HepG2 (cell line): ENCODE results near the gene MXRA7. TPM values are rescaled to one million over a fixed set of nuclear protein-coding genes. Genes with fewer than 3 reads are reported as not detected.

Source experiments
- AHR ChIP-seq: IDR thresholded peaks from 2 replicates; pipeline ENCODE4 v1.6.1; 2018; ENCODE audit warnings: missing genetic modification reagents, missing compliant biosample characterization
- ETS1 ChIP-seq: sonication (generic); formaldehyde crosslinking; IDR thresholded peaks from 2 replicates; pipeline ENCODE4 v1.4.0; 2020; ENCODE audit warnings: missing genetic modification reagents
- FOXK2 ChIP-seq: fragments of 450-650 bp; IDR thresholded peaks from 2 replicates; pipeline ENCODE4 v1.6.1; 2016
- GABPB1 ChIP-seq: IDR thresholded peaks from 2 replicates; pipeline ENCODE4 v1.6.1; 2016; ENCODE audit warnings: mild to moderate bottlenecking, missing genetic modification reagents, moderate library complexity, missing compliant biosample characterization
- HNF4G ChIP-seq, 2 experiments: sonication (generic) in 1 of 2; formaldehyde crosslinking in 1 of 2; IDR thresholded peaks; 2 replicates each; pipeline versions ENCODE4 v1.4.0 to v1.6.1; 2011 to 2020; ENCODE audit warnings: borderline replicate concordance in 2 of 2, low read depth in 2 of 2, mild to moderate bottlenecking in 2 of 2, low read length in 1 of 2, missing genetic modification reagents in 1 of 2, moderate library complexity in 1 of 2
- NFIB ChIP-seq: sonication (generic); formaldehyde crosslinking; IDR thresholded peaks from 2 replicates; pipeline ENCODE4 v1.9.0; 2021; ENCODE audit warnings: missing genetic modification reagents, mild to moderate bottlenecking, borderline replicate concordance
- REXO4 ChIP-seq: sonication (generic); formaldehyde crosslinking; IDR thresholded peaks from 2 replicates; pipeline ENCODE4 v1.8.0; 2022; ENCODE audit warnings: missing genetic modification reagents, mild to moderate bottlenecking, borderline replicate concordance
- SALL1 ChIP-seq: sonication (generic); formaldehyde crosslinking; IDR thresholded peaks from 2 replicates; pipeline ENCODE4 v1.8.0; 2022; ENCODE audit warnings: mild to moderate bottlenecking, missing genetic modification reagents
- U2AF2 ChIP-seq: fragments of 200-400 bp; formaldehyde crosslinking; IDR thresholded peaks from 2 replicates; pipeline ENCODE4 v1.6.1; 2017; ENCODE audit warnings: low read depth, mild to moderate bottlenecking, low read length
- XBP1 ChIP-seq: sonication (generic); formaldehyde crosslinking; IDR thresholded peaks from 2 replicates; pipeline ENCODE4 v1.5.0; 2020; ENCODE audit warnings: missing genetic modification reagents
- ZNF12 ChIP-seq: sonication (generic); formaldehyde crosslinking; IDR thresholded peaks from 2 replicates; pipeline ENCODE4 v1.5.0; 2020; ENCODE audit warnings: missing genetic modification reagents
- ZNF251 ChIP-seq: sonication (generic); formaldehyde crosslinking; IDR thresholded peaks from 2 replicates; pipeline ENCODE4 v1.9.0; 2021; ENCODE audit warnings: mild to moderate bottlenecking, missing genetic modification reagents
- ZNF326 ChIP-seq: sonication (generic); formaldehyde crosslinking; IDR thresholded peaks from 2 replicates; pipeline ENCODE4 v1.4.0; 2020; ENCODE audit warnings: missing genetic modification reagents, borderline replicate concordance
- ZNF354B ChIP-seq: sonication (generic); formaldehyde crosslinking; IDR thresholded peaks from 2 replicates; pipeline ENCODE4 v1.8.0; 2022; ENCODE audit warnings: mild to moderate bottlenecking, missing genetic modification reagents
- ZNF543 ChIP-seq: sonication (generic); formaldehyde crosslinking; IDR thresholded peaks from 2 replicates; pipeline ENCODE4 v1.4.0; 2020; ENCODE audit warnings: mild to moderate bottlenecking, missing genetic modification reagents
- ZNF558 ChIP-seq: sonication (generic); formaldehyde crosslinking; IDR thresholded peaks from 2 replicates; pipeline ENCODE4 v1.9.0; 2022; ENCODE audit warnings: mild to moderate bottlenecking, missing genetic modification reagents, borderline replicate concordance
- ZNF780A ChIP-seq: sonication (generic); formaldehyde crosslinking; IDR thresholded peaks from 2 replicates; pipeline ENCODE4 v1.8.0; 2022; ENCODE audit warnings: mild to moderate bottlenecking, missing genetic modification reagents, moderate library complexity
- ZNF83 ChIP-seq: sonication (generic); formaldehyde crosslinking; IDR thresholded peaks from 2 replicates; pipeline ENCODE4 v1.4.0; 2020; ENCODE audit warnings: missing genetic modification reagents, mild to moderate bottlenecking, borderline replicate concordance
- ZSCAN20 ChIP-seq: sonication (generic); formaldehyde crosslinking; IDR thresholded peaks from 2 replicates; pipeline ENCODE4 v1.4.0; 2020; ENCODE audit warnings: missing genetic modification reagents, mild to moderate bottlenecking, borderline replicate concordance
- ZUFSP ChIP-seq: sonication (generic); formaldehyde crosslinking; IDR thresholded peaks from 2 replicates; pipeline ENCODE4 v1.9.0; 2021; ENCODE audit warnings: missing genetic modification reagents, mild to moderate bottlenecking, borderline replicate concordance
- polyA plus RNA-seq, 8 experiments: library from polyadenylated mRNA; depleted of rRNA in 3 of 8; stranded (reverse) in 7 of 8; unstranded in 1 of 8; fragments of >200 nt; fragmentation: Illumina TruSeq in 4 of 8; extraction: Trizol in 4 of 8; gene quantifications; 2 replicates each; pipeline versions ENCODE4 v1.2.1 to v1.2.3, GENCODE V29; 2011 to 2016; ENCODE audit warnings: low read depth in 4 of 8, missing spikeins in 1 of 8, mixed read lengths in 1 of 8; ENCODE audit not compliant: insufficient read depth in 1 of 8
- total RNA-seq, 5 experiments: library from RNA; depleted of rRNA; stranded (reverse); fragments of >200 nt; fragmentation: Illumina TruSeq; extraction: Trizol; gene quantifications; 2 replicates each; pipeline ENCODE4 v1.2.3, GENCODE V29; 2016; ENCODE audit warnings: low read depth in 1 of 5
- TF ChIP-seq, protein P1 (sequence below): sonication (generic); formaldehyde crosslinking; IDR thresholded peaks from 2 replicates; pipeline ENCODE4 v1.4.0; 2020; ENCODE audit warnings: missing genetic modification reagents

Gene MXRA7
- total and polyA plus RNA-seq, 2 of the 13 experiments (the other 11 are each of a cell fraction or from before 2014, with no cell fraction given), result 44.8 to 112 TPM

- TF ChIP-seq ZSCAN20 (0 out of 2 replicates have a peak, but pooled peaks have one; percentile 63), ZNF558 (CRISPR knock-in tag) (no peak), ZNF326 (CRISPR knock-in tag) (no peak), ZNF12 (no peak), SALL1 (CRISPR knock-in tag) (no peak), HNF4G (IDR thresholded peaks at IDR 0.05; ENCODE audit: borderline replicate concordance, low read depth, low read length) (no peak), HNF4G (CRISPR knock-in tag; IDR thresholded peaks at IDR 0.05; ENCODE audit: borderline replicate concordance, low read depth) (0 out of 2 replicates have a peak, but pooled peaks have one; percentile 44), FOXK2 (no peak), ZNF780A (CRISPR knock-in tag) (0 out of 2 replicates have a peak, but pooled peaks have one; percentile 7), AHR (CRISPR knock-in tag) (no peak), XBP1 (no peak), REXO4 (CRISPR knock-in tag) (no peak; the same call in 1 of the 2 replicates), ETS1 (CRISPR knock-in tag) (no peak), ZNF251 (CRISPR knock-in tag) (no peak), GABPB1 (CRISPR knock-in tag) (0 out of 2 replicates have a peak, but pooled peaks have one; percentile 8), NFIB (CRISPR knock-in tag) (peak; percentile 45; the same call in 1 of the 2 replicates), ZNF83 (CRISPR knock-in tag) (no peak), ZUFSP (no peak), ZNF543 (CRISPR knock-in tag) (no peak), U2AF2 (0 out of 2 replicates have a peak, but pooled peaks have one; percentile 12), ZNF354B (CRISPR knock-in tag) (0 out of 2 replicates have a peak, but pooled peaks have one; percentile 11)
- TF ChIP-seq, protein P1, sequence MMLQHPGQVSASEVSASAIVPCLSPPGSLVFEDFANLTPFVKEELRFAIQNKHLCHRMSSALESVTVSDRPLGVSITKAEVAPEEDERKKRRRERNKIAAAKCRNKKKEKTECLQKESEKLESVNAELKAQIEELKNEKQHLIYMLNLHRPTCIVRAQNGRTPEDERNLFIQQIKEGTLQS (CRISPR knock-in tag), result 0 out of 2 replicates have a peak, but pooled peaks have one; percentile 2
Measured at GRCh38 chr17:76736349-76737081, 25.8 kb upstream of the MXRA7 start (continued).
